ENCODE measurements around the gene TMEM190. TPM values are rescaled to one million over a fixed set of nuclear protein-coding genes. Genes with fewer than 3 reads are reported as not detected.
A peak's percentile ranks its signal among the peaks of the same experiment; 100 is the strongest.

TMEM190 gene
- total RNA-seq, 1 experiment from 2014 or later = 0.74 TPM

- Histone ChIP-seq H3K4me1 (ENCODE audit: control insufficient read depth, insufficient read depth, low read length) (peaks cover 18% of the 10 kb centered on the region), H3K27ac (ENCODE audit: low read length) (no peak overlapping the region), H3K4me3 (ENCODE audit: low read depth in 2 of 2, low read length in 2 of 2) (no peak overlapping the region), H3K36me3 (ENCODE audit: control insufficient read depth, insufficient read depth, low read length) (no peaks in the 10 kb centered on the region), H3K9me3 (ENCODE audit: control insufficient read depth, insufficient read depth, low read depth, low read length) (no peaks in the 10 kb centered on the region), H3K27me3 (ENCODE audit: control insufficient read depth, insufficient read depth, low read length) (no peaks in the 10 kb centered on the region)
- DNase-seq (ENCODE audit: low read depth, low spot score) (no peak), ATAC-seq (no peak)
- TF ChIP-seq POLR2AphosphoS5 (IDR thresholded peaks at IDR 0.05; ENCODE audit: low read depth, low read length) (no peak), SIN3A (IDR thresholded peaks at IDR 0.05; ENCODE audit: borderline replicate concordance, insufficient read depth, low read depth, low read length) (no peak), TCF7L2 (IDR thresholded peaks at IDR 0.05; ENCODE audit: low read depth, low read length) (no peak), CTCF (IDR thresholded peaks at IDR 0.05) (no peak)
- in situ Hi-C loops (cut with HindIII; ENCODE audit: low pct_unique_long_range_greater_than_20kb, low sequenced_read_pairs) = no loop called here
- CTCF ChIA-PET = no interaction called here
- intact Hi-C loops (cut with micrococcal nuclease; ENCODE audit: unreplicated experiment) = no loop called here
- POLR2A ChIA-PET = interaction anchor here (0.5 kb wide), 1 partner anchor 53 kb away, joined by 3 read pairs; no protein-coding TSS in a partner anchor
- BruUV-seq (replicated peaks) = no TSS peak
These were observed 31.4 kb upstream of the TMEM190 start for GRCh38 chr19:55345101-55345817.

GRCh38 chr19:55345818-55346724, 30.6 kb upstream of the TMEM190 start:
- H3K27me3 ChIP-seq (ENCODE audit: control insufficient read depth, insufficient read depth, low read length) = no peaks in the 10 kb centered on the region
- in situ Hi-C loops (cut with HindIII; ENCODE audit: low pct_unique_long_range_greater_than_20kb, low sequenced_read_pairs) (no loop called here), intact Hi-C loops (cut with micrococcal nuclease; ENCODE audit: unreplicated experiment) (no loop called here)
- H3K4me3 ChIP-seq (ENCODE audit: low read depth in 2 of 2, low read length in 2 of 2) = no peak overlapping the region
- no peak overlapping the region for H3K27ac ChIP-seq (ENCODE audit: low read length)
- BruUV-seq (replicated peaks) = no TSS peak
- H3K4me1 ChIP-seq (ENCODE audit: control insufficient read depth, insufficient read depth, low read length) = peaks cover 15% of the 10 kb centered on the region
- H3K9me3 ChIP-seq (ENCODE audit: control insufficient read depth, insufficient read depth, low read depth, low read length) = no peaks in the 10 kb centered on the region
- DNase-seq (ENCODE audit: low read depth, low spot score) (no peak), ATAC-seq (0 out of 2 replicates have a peak, but pooled peaks have one; percentile 2)
- TF ChIP-seq REST (IDR thresholded peaks at IDR 0.05; ENCODE audit: insufficient read depth in 1 of 2, low read depth in 2 of 2, low read length in 1 of 2) (no peak), POLR2AphosphoS5 (IDR thresholded peaks at IDR 0.05; ENCODE audit: low read depth, low read length) (no peak), TCF7L2 (IDR thresholded peaks at IDR 0.05; ENCODE audit: low read depth, low read length) (no peak), SIN3A (IDR thresholded peaks at IDR 0.05; ENCODE audit: borderline replicate concordance, insufficient read depth, low read depth, low read length) (no peak), CTCF (IDR thresholded peaks at IDR 0.05) (no peak)
- ChIA-PET CTCF (interaction anchor here (0.6 kb wide), 1 partner anchor 121 kb away, joined by 4 read pairs; no protein-coding TSS in a partner anchor), POLR2A (interaction anchor here (0.6 to 0.7 kb wide), 2 partner anchors 15 to 1590 kb away, joined by 3 to 15 read pairs; no protein-coding TSS in a partner anchor)
- no peaks in the 10 kb centered on the region for H3K36me3 ChIP-seq (ENCODE audit: control insufficient read depth, insufficient read depth, low read length)
